Measurements from ENCODE around the gene HMX2.

DNA sequence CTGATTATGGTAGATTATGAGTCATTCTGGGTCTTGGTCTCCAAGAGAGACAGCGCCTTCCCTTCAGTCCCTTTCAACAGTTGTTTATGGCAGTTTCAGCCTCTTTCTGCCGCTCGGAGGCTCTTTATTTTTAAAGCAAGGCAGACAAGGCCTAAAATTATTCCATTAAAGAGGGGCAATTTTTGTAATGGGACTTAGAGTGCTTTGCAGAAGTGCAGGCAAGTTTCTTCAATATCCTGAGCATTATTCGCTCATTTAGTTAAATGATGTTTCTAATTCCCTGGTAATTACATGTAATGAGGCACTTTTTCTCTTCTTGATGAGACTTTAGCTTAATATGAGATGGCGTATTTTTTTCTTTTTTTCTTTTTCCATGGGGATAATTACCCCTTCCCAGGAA, 39.8 kb downstream of the HMX2 start:
- TF ChIP-seq, protein P1, sequence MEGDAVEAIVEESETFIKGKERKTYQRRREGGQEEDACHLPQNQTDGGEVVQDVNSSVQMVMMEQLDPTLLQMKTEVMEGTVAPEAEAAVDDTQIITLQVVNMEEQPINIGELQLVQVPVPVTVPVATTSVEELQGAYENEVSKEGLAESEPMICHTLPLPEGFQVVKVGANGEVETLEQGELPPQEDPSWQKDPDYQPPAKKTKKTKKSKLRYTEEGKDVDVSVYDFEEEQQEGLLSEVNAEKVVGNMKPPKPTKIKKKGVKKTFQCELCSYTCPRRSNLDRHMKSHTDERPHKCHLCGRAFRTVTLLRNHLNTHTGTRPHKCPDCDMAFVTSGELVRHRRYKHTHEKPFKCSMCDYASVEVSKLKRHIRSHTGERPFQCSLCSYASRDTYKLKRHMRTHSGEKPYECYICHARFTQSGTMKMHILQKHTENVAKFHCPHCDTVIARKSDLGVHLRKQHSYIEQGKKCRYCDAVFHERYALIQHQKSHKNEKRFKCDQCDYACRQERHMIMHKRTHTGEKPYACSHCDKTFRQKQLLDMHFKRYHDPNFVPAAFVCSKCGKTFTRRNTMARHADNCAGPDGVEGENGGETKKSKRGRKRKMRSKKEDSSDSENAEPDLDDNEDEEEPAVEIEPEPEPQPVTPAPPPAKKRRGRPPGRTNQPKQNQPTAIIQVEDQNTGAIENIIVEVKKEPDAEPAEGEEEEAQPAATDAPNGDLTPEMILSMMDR (IDR thresholded peaks at IDR 0.05) = no peak
- no peak for TF ChIP-seq EP300 (IDR thresholded peaks at IDR 0.05)
- TF ChIP-seq POLR2A (IDR thresholded peaks at IDR 0.05) = no peak
- TF ChIP-seq POLR2AphosphoS5 (IDR thresholded peaks at IDR 0.05) = no peak
